ENCODE data around the gene CIITA.
A peak's percentile ranks its signal among the peaks of the same experiment; 100 is the strongest.
"Not testable (repeated sequence)": the region's sequence is repeated elsewhere in the genome, so short reads cannot be mapped to it uniquely, and the experiment has no call there.

The CIITA gene

GRCh38 chr16:10957771-10958482, 80.9 kb downstream of the CIITA start:
- no peak for TF ChIP-seq CTCF (IDR thresholded peaks at IDR 0.05; ENCODE audit: low read depth, low read length)
- no peak for DNase-seq (ENCODE audit: extremely low read depth, low read depth)

GRCh38 chr16:10959161-10959560, 82.2 kb downstream of the CIITA start:
- no peak for DNase-seq (ENCODE audit: extremely low read depth, low read depth)
- TF ChIP-seq CTCF (IDR thresholded peaks at IDR 0.05; ENCODE audit: low read depth, low read length): no peak

- DNase-seq (ENCODE audit: extremely low read depth, low read depth): no peak
- no peak for TF ChIP-seq CTCF (IDR thresholded peaks at IDR 0.05; ENCODE audit: low read depth, low read length)
These were observed 84.2 kb downstream of the CIITA start for GRCh38 chr16:10961231-10961630.

GRCh38 chr16:10964039-10964890, 87.3 kb downstream of the CIITA start:
- TF ChIP-seq CTCF (IDR thresholded peaks at IDR 0.05; ENCODE audit: low read depth, low read length): peak; percentile 94
- DNase-seq (ENCODE audit: extremely low read depth, low read depth): peak; percentile 46

- TF ChIP-seq CTCF (IDR thresholded peaks at IDR 0.05; ENCODE audit: low read depth, low read length): no peak
- DNase-seq (ENCODE audit: extremely low read depth, low read depth): no peak
These were observed 87.9 kb downstream of the CIITA start for GRCh38 chr16:10964891-10965326.

- no peak for DNase-seq (ENCODE audit: extremely low read depth, low read depth)
- no peak for TF ChIP-seq CTCF (IDR thresholded peaks at IDR 0.05; ENCODE audit: low read depth, low read length)
These were observed 88.5 kb downstream of the CIITA start for GRCh38 chr16:10965440-10966061.

GRCh38 chr16:10966129-10966528, 89.1 kb downstream of the CIITA start:
- DNase-seq (ENCODE audit: extremely low read depth, low read depth): no peak

GRCh38 chr16:10966559-10966958, 89.6 kb downstream of the CIITA start:
- not testable (repeated sequence) for DNase-seq (ENCODE audit: extremely low read depth, low read depth)

More at GRCh38 chr16:10966129-10966528, 89.1 kb downstream of the CIITA start:
- TF ChIP-seq CTCF (IDR thresholded peaks at IDR 0.05; ENCODE audit: low read depth, low read length): no peak

Data from AG09319 (cell line).